GM08714 (cell line): ENCODE results near the gene NENF.
"Not testable (repeated sequence)": the region's sequence is repeated elsewhere in the genome, so short reads cannot be mapped to it uniquely, and the experiment has no call there.

ENCODE experiments used
- H3K4me3 ChIP-seq: fragments of 200-500 bp; sonication (Bioruptor generic); 2 replicates; pipeline ENCODE4 v1.5.1; 2014; ENCODE audit warnings: mild to moderate bottlenecking, low read length, inconsistent platforms
- ZNF274 ChIP-seq: IDR thresholded peaks from 2 replicates; pipeline ENCODE4 v1.6.1; 2012; ENCODE audit warnings: mild to moderate bottlenecking, low read depth, low read length

Gene NENF

GRCh38 chr1:212432661-212433576 lies at the start of gene NENF:
Gene NENF (plus strand): TSS chr1:212432920. CDS start chr1:212432944, 24 bp downstream.
- no peak for TF ChIP-seq ZNF274
- H3K4me3 ChIP-seq = peak within 1 kb of the TSS; percentile 82

DNA sequence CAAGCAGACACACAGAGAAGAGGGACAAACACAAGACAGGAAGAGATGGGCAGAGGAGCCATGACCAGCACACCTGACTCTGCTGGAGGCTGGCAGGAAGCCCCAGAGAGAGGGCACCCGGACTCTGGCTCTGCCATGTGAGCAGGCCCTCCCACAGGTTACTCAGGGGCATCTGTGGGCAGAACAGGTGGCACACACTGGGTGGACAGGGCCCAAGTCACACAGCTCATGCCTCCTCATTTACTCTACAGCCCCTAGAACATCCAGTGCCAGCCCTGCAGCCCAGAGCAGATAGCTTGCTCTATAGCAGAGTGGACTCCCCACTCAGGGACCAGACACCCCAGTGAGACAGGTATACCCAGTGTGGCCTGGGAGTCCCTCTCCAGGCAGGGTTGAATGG lies 46.7 kb upstream of the NENF start:
- H3K4me3 ChIP-seq = no peak overlapping the region
- TF ChIP-seq ZNF274 = no peak

DNA sequence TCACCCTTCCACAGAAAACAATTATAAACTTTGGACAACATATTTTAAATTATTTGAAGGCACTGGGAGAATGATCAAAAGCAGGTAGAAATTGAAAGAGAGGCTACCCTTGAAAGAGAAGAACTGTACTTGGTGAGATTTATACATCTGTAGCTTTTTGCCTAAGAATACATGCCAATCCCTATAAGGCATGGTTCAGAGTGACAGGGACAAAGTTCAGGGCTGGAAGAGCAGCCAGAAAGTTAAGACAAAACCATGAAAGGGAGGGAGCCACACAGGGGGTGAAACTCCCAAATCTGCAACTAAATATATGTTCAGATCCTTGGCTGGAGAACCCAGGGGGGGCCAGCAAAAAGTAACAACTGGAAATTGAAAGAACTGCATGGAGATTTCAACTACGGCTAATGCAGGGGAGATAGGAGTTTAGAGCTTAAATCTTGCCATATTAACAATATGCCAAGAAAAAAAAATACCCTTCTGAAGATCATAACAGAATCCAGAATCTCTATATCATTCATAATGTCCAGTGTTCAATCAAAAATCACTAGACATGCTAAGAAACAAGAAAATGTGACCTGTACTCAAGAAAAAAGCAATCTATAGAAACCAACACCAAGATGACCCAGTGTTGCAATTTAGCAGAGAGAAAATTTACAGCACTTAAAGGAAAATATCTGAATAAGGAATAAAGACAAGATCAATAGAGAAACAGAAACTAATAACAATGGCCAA lies 43.6 kb upstream of the NENF start:
- no peak overlapping the region for H3K4me3 ChIP-seq
- no peak for TF ChIP-seq ZNF274

DNA sequence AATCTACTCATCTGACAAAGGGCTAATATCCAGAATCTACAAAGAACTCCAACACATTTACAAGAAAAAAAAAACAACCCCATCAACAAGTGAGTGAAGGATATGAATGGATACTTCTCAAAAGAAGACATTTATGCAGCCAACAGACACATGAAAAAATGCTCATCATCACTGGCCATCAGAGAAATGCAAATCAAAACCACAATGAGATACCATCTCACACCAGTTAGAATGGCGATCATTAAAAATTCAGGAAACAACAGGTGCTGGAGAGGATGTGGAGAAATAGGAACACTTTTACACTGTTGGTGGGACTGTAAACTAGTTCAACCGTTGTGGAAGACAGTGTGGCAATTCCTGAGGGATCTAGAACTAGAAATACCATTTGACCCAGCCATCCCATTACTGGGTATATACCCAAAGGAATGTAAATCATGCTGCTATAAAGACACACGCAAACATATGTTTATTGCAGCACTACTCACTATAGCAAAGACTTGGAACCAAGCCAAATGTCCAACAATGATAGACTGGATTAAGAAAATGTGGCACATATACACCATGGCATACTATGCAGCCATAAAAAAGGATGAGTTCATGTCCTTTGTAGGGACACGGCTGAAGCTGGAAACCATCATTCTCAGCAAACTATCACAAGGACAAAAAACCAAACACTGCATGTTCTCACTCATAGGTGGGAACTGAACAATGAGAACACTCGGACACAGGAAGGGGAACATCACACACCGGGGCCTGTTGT lies 36.9 kb upstream of the NENF start:
- H3K4me3 ChIP-seq = not testable (repeated sequence)

- H3K4me3 ChIP-seq = no peak overlapping the region
- TF ChIP-seq ZNF274 = no peak
Measured at GRCh38 chr1:212396638-212397037, 36.1 kb upstream of the NENF start.

DNA sequence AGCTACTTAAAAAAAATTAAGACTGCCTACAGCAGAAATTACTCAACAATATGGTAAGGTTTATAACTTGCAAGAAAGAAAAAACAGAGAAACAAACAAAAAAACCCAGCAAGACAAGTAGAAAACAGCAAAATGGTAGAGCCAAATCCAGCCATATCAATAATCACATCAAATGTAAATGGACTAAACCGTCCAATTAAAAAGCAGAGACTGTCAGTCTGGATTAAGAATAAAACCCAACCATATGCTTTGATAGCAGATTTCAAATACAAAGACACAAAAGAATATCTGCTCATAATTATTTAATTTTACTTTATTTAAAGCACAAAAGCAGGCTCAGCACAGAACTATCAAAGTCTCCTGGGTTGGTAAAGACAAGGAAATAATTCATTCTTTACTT lies 35.5 kb upstream of the NENF start:
- TF ChIP-seq ZNF274 = no peak
- H3K4me3 ChIP-seq = no peak overlapping the region

DNA sequence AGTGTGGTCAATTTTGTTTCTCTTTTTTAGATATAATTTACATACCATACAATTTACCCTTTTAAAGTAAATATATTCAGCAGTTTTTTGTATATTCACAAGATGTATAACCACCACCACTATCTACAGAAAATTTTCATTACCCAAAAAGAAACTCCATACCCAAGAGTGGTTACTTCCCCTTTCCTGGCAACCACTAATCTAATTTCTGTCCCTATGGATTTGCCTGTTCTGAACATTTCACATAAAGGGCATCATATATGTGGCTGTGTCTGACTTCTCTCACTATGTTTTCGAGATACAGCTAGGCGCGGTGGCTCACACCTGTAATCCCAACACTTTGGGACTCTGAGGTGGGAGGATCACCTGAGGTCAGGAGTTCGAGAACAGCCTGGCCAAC lies 31.7 kb upstream of the NENF start:
- H3K4me3 ChIP-seq = no peak overlapping the region
- TF ChIP-seq ZNF274 = no peak

GRCh38 chr1:212401838-212402582 lies 30.7 kb upstream of the NENF start:
- TF ChIP-seq ZNF274 = no peak
- no peak overlapping the region for H3K4me3 ChIP-seq

- H3K4me3 ChIP-seq = no peak overlapping the region
- TF ChIP-seq ZNF274 = no peak
Measured at GRCh38 chr1:212402666-212403321, 29.9 kb upstream of the NENF start.

DNA sequence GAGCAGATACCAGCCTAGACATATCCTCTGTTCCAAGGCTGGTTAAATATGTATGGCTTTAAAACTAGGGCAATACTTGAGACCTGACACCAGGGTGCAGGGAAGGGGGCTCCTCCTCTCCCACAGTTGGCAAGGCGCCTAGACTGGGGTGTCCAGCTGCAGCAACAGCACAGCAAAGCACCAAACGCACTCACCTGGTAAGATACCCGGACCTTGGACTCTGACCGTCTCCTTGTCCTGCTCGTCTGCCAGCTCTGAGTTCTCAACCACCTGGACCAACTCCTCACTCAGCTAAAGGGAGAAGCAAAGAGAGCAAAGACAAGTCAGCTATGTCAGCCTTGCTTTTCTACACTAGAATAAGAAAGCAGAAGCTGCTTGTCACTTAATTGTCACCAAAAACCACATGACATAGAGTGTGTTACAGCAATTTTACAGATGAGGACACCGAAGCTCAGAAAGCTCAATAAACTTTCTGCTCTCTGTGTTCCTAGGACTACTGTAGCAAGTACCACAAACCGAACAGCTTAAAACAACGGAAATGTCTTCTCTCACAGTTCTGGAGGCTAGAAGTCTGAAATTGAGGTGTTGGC lies 22.4 kb upstream of the NENF start:
- H3K4me3 ChIP-seq = no peak overlapping the region
- TF ChIP-seq ZNF274 = no peak

- H3K4me3 ChIP-seq = no peak overlapping the region
- TF ChIP-seq ZNF274 = no peak
Measured at GRCh38 chr1:212412374-212412773, 20.3 kb upstream of the NENF start.

DNA sequence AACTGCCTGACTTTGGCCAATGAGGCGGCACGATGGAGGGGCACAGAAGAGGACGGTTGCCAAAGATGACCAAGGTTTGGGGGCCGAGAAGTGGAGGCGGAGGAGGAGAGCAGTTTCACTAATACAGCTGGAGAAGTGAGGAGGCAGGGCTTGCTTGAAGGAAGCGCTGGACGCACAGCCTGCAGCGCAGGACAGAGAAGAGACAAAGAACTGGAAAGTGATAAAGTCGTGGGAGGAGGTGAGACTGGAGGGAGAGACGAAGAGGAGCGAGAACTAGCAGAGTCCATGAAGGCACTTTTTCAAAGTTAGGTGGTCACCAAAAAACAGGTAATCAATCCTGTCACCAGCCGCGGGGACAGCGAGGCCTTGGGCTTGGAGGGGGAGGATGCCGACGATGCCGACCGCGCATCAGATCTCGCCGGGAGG lies 18.8 kb upstream of the NENF start:
- peak overlapping the region; percentile 72 for H3K4me3 ChIP-seq
- no peak for TF ChIP-seq ZNF274
